Testis (tissue), 3 donors: ENCODE results near the gene SPAAR. TPM values are rescaled to one million over a fixed set of nuclear protein-coding genes. Genes with fewer than 3 reads are reported as not detected.
A peak's percentile ranks its signal among the peaks of the same experiment; 100 is the strongest.

ENCODE experiments used
- DNase-seq: peaks from one replicate; pipeline ENCODE4 v3.0.0-alpha.2; 2019
- H3K27ac ChIP-seq, 2 donors: fragments of 200-600 bp; sonication (generic); one replicate each; pipeline ENCODE4 v1.5.1; 2019
- H3K27me3 ChIP-seq: fragments of 200-600 bp; sonication (generic); one replicate; pipeline ENCODE4 v1.5.1; 2019
- H3K36me3 ChIP-seq: fragments of 200-600 bp; sonication (generic); one replicate; pipeline ENCODE4 v1.5.1; 2017; ENCODE audit warnings: low read depth; ENCODE audit errors: missing control alignments
- H3K4me1 ChIP-seq: fragments of 200-600 bp; sonication (generic); one replicate; pipeline ENCODE4 v1.5.1; 2019
- H3K4me3 ChIP-seq, 2 donors: fragments of 200-600 bp; sonication (generic); one replicate each; pipeline ENCODE4 v1.5.1; 2017 to 2019
- H3K9me3 ChIP-seq: fragments of 200-600 bp; sonication (generic); one replicate; pipeline ENCODE4 v1.5.1; 2017
- POLR2A ChIP-seq: fragments of 450-650 bp; IDR thresholded peaks from one replicate; pipeline ENCODE4 v1.6.1; 2017; ENCODE audit warnings: antibody characterized with exemption, mild to moderate bottlenecking, moderate library complexity
- WGBS, 2 donors: methylation state at CpG; one replicate each; pipeline ENCODE4 v1.1.5; 2018; 5-methylcytosine and 5-hydroxymethylcytosine counted together
- intact Hi-C: fragments of 100-400 bp; cut with DNase I; formaldehyde crosslinking; loops from one replicate; pipeline ENCODE4 v1.15.1; 2023; ENCODE audit warnings: low total_unique reads
- polyA plus RNA-seq: library from polyadenylated mRNA; stranded (reverse); fragments of 350-450 nt; fragmentation: Illumina TruSeq; extraction: RNeasy Lipid Tissue Mini Kit (QIAGEN cat#74804); gene quantifications from one replicate; pipeline ENCODE4 v1.2.3, GENCODE V29; 2014; ENCODE audit warnings: low read depth, low replicate concordance; ENCODE audit not compliant: insufficient read depth
- total RNA-seq, 2 donors: library from RNA; depleted of rRNA; stranded (reverse); fragments of >200 nt; gene quantifications; one replicate each; pipeline ENCODE4 v1.2.3, GENCODE V29; 2016
- TF ChIP-seq, protein P1 (sequence below), 3 experiments: fragments of 450-650 bp in 2 of 3; fragments of 200-600 bp in 1 of 3; sonication (generic) in 1 of 3; IDR thresholded peaks; one replicate each; pipeline ENCODE4 v1.5.1; 2016 to 2019; ENCODE audit warnings: antibody characterized with exemption in 3 of 3, mild to moderate bottlenecking in 2 of 3, moderate library complexity in 1 of 3

The SPAAR gene
- total and polyA plus RNA-seq, 3 donors from 2014 or later, result 15.0 to 69.8 (median 56.9) TPM

DNA sequence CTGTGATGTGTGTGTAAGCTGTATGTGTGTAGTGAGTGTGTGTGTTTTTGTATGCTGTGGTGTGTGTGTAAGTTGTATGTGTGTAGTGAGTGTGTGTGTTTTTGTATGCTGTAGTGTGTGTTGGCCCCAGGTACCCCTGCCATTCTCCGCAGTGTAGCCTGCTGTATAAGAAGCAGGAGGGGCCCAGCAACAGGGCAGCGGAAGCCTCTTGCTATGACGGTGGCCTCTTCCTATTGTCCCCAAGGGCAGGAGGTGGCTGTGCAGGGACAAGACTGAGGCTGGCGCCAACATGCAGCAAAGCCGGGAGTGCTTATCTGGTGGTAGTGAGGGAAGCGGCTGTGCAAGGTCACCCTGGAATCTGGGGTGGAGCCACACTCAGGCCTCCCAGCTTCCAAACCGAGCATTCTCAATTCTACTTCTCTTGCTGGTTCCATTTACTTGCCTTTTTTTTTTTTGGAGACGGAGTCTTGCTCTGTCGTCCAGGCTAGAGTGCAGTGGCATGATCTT is 5.1 kb downstream of the SPAAR start:
- Histone ChIP-seq H3K9me3 (no peaks in the 10 kb centered on the region), H3K27me3 (no peaks in the 10 kb centered on the region), H3K4me1 (peaks cover 38% of the 10 kb centered on the region), H3K4me3 (no peak overlapping the region), H3K36me3 (no peaks in the 10 kb centered on the region), H3K27ac (peak overlapping the region in 1 of 2 donors; percentile 45)
- WGBS, 2 donors, result 7 to 13% methylated on average over 5 to 9 of the region's 9 CpGs
- intact Hi-C loops, result no loop called here
- TF ChIP-seq, protein P1, sequence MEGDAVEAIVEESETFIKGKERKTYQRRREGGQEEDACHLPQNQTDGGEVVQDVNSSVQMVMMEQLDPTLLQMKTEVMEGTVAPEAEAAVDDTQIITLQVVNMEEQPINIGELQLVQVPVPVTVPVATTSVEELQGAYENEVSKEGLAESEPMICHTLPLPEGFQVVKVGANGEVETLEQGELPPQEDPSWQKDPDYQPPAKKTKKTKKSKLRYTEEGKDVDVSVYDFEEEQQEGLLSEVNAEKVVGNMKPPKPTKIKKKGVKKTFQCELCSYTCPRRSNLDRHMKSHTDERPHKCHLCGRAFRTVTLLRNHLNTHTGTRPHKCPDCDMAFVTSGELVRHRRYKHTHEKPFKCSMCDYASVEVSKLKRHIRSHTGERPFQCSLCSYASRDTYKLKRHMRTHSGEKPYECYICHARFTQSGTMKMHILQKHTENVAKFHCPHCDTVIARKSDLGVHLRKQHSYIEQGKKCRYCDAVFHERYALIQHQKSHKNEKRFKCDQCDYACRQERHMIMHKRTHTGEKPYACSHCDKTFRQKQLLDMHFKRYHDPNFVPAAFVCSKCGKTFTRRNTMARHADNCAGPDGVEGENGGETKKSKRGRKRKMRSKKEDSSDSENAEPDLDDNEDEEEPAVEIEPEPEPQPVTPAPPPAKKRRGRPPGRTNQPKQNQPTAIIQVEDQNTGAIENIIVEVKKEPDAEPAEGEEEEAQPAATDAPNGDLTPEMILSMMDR (IDR thresholded peaks at IDR 0.05), result no peak
- TF ChIP-seq POLR2A, result no peak
- DNase-seq, result peak; percentile 93

DNA sequence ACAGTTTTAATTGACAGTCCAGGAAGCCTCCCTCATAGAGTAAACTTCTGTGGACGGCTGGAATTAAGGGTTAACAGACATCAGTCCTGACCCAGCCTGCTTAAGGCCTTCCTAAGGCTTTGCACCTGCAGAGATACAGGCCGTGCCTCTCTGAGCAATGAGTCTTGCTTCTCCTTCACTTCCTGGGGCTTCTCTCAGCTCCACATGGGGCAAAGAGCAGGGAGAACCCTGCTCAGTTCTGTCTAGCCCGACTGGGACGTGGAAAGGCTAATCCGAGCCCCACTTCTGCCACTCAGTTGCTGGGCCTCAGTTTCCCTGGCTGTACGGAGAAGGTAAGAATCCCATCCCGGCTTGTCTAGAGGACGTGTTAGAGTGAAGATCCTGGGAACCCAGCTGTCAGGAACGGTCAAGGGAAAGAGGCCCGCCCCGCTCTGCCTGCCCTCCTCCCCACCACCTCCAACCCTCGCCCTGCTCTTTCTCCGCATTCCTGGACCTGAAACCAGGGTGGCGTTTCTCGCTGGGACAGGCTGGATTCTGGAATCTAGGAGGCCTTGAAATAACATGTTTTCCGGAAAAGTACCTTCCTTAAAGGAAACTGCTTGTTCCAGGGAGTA is 6.5 kb downstream of the SPAAR start:
- Histone ChIP-seq H3K4me3 (no peak overlapping the region), H3K36me3 (no peaks in the 10 kb centered on the region), H3K27ac (peak overlapping the region; percentile 68 to 74), H3K9me3 (no peaks in the 10 kb centered on the region), H3K4me1 (peaks cover 45% of the 10 kb centered on the region), H3K27me3 (no peaks in the 10 kb centered on the region)
- intact Hi-C loops, result no loop called here
- TF ChIP-seq POLR2A, result no peak
- TF ChIP-seq, protein P1 (IDR thresholded peaks at IDR 0.05), result no peak
- DNase-seq, result no peak
- WGBS, 2 donors, result 72 to 74% methylated on average over 15 to 16 of the region's 16 CpGs

DNA sequence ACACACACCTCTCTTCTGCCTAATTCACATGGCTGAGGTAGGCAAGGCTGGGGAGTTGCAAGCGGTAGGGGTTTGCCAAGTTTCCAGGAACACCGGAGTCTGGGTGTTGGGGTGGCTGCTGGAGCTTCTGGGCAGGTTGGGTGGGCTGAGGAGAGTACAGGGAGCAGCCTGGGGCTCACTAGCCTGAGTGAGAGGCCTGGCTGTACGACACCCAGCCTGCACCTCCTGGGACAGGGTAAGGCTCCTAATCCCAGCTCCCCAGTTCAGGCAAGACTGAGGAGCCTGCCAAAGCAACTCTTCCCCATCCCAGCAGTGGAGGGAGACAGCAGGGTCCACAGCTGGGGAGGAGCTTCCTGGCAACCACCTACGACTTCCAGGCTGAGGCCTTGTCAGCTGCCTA is 8.0 kb downstream of the SPAAR start:
- H3K27ac ChIP-seq, result peak overlapping the region; percentile 54 to 74

DNA sequence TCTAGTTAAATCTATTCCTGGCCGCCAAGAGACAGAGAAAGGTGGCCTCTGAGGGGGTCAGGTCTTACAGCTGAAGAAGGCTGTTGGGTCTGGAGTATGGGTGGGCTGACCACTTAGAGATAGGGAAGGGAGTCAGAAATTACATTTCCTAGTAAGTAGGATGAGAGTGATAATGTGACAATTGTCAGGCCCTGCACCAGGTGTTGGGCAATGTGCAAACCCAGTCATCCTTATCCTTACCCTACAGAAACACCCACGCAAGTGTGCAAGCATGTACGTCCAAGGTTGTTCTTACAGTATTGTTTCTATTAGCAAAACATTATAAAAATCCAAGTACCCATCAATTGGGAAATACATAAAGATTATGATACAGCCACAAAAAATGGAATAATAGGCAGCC is 9.5 kb downstream of the SPAAR start:
- 70 to 75% methylated on average over 3 of the region's 3 CpGs for WGBS, 2 donors
- Histone ChIP-seq H3K4me1 (peaks cover 64% of the 10 kb centered on the region), H3K36me3 (no peaks in the 10 kb centered on the region), H3K27me3 (no peaks in the 10 kb centered on the region), H3K9me3 (no peaks in the 10 kb centered on the region), H3K4me3 (no peak overlapping the region), H3K27ac (peak overlapping the region in 1 of 2 donors; percentile 42)
- intact Hi-C loops, result no loop called here
- TF ChIP-seq, protein P1 (IDR thresholded peaks at IDR 0.05), result no peak
- no peak for TF ChIP-seq POLR2A
- DNase-seq, result no peak

More for the DNA sequence above, 8.0 kb downstream of the SPAAR start:
- WGBS, 2 donors, result 76 to 84% methylated on average over 3 to 4 of the region's 4 CpGs
- TF ChIP-seq POLR2A, result no peak
- TF ChIP-seq, protein P1 (IDR thresholded peaks at IDR 0.05), result no peak
- Histone ChIP-seq H3K27me3 (no peaks in the 10 kb centered on the region), H3K4me1 (peaks cover 48% of the 10 kb centered on the region), H3K4me3 (no peak overlapping the region), H3K9me3 (no peaks in the 10 kb centered on the region), H3K36me3 (no peaks in the 10 kb centered on the region)
- DNase-seq, result no peak
- intact Hi-C loops, result no loop called here
